ENCODE results near the gene ESRRA. TPM values are rescaled to one million over a fixed set of nuclear protein-coding genes. Genes with fewer than 3 reads are reported as not detected.

ESRRA gene
- total and polyA plus RNA-seq, 9 of the 15 experiments (the other 6 are each of a cell fraction or from before 2014, with no cell fraction given), result 0.27 to 89.7 (median 23.7) TPM

DNA sequence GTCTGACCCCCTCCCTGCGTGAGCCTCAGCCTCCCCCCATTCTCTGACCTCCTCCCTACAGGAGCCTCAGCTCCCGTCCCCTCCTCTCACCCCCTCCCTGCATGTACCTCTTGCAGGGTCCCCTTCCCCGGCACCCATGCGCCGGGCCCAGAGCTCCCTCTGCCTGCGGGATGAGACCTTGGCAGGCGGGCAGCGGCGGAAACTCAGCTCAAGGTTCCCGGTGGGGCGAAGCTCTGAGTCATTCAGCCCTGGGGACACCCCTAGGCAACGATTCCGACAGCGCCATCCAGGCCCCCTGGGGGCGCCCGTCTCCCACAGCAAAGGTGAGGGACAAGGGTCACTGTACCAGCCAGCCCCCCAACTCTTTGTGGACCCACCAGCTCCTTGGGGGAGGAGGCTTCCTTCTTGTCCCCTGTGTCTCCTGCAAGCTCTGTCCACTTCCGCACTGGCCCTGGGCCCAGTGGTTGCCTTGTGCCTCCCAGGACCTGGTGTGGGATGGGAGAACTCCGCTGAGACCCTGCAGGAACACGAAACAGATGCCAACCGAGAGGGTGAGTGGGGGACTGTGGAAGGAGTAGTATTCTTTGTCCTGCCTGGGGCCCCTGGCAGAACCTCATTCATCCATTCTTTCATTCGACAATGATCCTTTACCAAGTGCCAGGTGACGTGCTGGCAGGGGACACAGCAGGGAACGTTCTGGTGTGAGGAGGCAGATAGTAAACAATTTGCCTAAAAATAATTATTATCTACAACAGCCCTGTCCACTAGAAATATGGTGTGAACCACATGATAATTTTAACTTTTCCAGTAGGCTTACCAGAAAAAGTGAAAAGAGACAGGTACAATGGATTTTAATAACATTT is 50.0 kb downstream of the ESRRA start (continued):
- TF ChIP-seq BRD9 (IDR thresholded peaks at IDR 0.05; ENCODE audit: low read depth, partially characterized antibody) (peak; percentile 84), ETV1 (tag; conservative IDR thresholded peaks at IDR 0.05; ENCODE audit: low read depth) (peak; percentile 67), PCBP1 (IDR thresholded peaks at IDR 0.05; ENCODE audit: low read depth, low read length, poor library complexity, severe bottlenecking) (no peak), RAD51 (IDR thresholded peaks at IDR 0.05; ENCODE audit: borderline replicate concordance, low read depth) (no peak), TAF9B (IDR thresholded peaks at IDR 0.05; ENCODE audit: partially characterized antibody) (no peak), XRCC4 (IDR thresholded peaks at IDR 0.05; ENCODE audit: extremely low read depth, insufficient read depth, insufficient read length) (no peak), PML (IDR thresholded peaks at IDR 0.05; ENCODE audit: low read length) (no peak; the same call in 1 of the 2 replicates), DPF2 (IDR thresholded peaks at IDR 0.05) (peak; percentile 84), SETDB1 (IDR thresholded peaks at IDR 0.05; ENCODE audit: low read length) (no peak), ZNF165 (CRISPR knock-in tag; IDR thresholded peaks at IDR 0.05; ENCODE audit: borderline replicate concordance) (0 out of 2 replicates have a peak, but pooled peaks have one; percentile 47), JUNB (CRISPR knock-in tag; conservative IDR thresholded peaks at IDR 0.05) (peak; percentile 52; the same call in 1 of the 2 replicates), HMG20B (CRISPR knock-in tag; IDR thresholded peaks at IDR 0.05) (no peak), KAT2B (IDR thresholded peaks at IDR 0.05; ENCODE audit: low read depth, low read length) (no peak), ZNF445 (CRISPR knock-in tag; IDR thresholded peaks at IDR 0.05; ENCODE audit: low read depth) (no peak), CHD4 (IDR thresholded peaks at IDR 0.05; ENCODE audit: insufficient read depth, insufficient replicate concordance, low read depth, low read length, poor library complexity, severe bottlenecking) (no peak), POLR2A (conservative IDR thresholded peaks at IDR 0.05) (peak; percentile 66), NEUROD1 (IDR thresholded peaks at IDR 0.05; ENCODE audit: borderline replicate concordance, low read depth, low read length, partially characterized antibody) (peak; percentile 46), SRSF7 (optimal IDR thresholded peaks at IDR 0.05; ENCODE audit: low read depth, low read length) (no peak), KLF16 (IDR thresholded peaks at IDR 0.05) (peak; percentile 45; the same call in 1 of the 2 replicates), JUN (IDR thresholded peaks at IDR 0.05; ENCODE audit: borderline replicate concordance, low read depth, low read length) (peak; percentile 66), JUN (CRISPR knock-in tag; IDR thresholded peaks at IDR 0.05; ENCODE audit: borderline replicate concordance) (no peak), EZH2 (IDR thresholded peaks at IDR 0.05; ENCODE audit: borderline replicate concordance, low read depth, low read length) (no peak), NCOA4 (IDR thresholded peaks at IDR 0.05; ENCODE audit: partially characterized antibody) (no peak)
- TF ChIP-seq, protein P1, sequence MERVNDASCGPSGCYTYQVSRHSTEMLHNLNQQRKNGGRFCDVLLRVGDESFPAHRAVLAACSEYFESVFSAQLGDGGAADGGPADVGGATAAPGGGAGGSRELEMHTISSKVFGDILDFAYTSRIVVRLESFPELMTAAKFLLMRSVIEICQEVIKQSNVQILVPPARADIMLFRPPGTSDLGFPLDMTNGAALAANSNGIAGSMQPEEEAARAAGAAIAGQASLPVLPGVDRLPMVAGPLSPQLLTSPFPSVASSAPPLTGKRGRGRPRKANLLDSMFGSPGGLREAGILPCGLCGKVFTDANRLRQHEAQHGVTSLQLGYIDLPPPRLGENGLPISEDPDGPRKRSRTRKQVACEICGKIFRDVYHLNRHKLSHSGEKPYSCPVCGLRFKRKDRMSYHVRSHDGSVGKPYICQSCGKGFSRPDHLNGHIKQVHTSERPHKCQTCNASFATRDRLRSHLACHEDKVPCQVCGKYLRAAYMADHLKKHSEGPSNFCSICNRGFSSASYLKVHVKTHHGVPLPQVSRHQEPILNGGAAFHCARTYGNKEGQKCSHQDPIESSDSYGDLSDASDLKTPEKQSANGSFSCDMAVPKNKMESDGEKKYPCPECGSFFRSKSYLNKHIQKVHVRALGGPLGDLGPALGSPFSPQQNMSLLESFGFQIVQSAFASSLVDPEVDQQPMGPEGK (CRISPR knock-in tag; IDR thresholded peaks at IDR 0.05; ENCODE audit: borderline replicate concordance), result no peak
- TF ChIP-seq, protein P2, sequence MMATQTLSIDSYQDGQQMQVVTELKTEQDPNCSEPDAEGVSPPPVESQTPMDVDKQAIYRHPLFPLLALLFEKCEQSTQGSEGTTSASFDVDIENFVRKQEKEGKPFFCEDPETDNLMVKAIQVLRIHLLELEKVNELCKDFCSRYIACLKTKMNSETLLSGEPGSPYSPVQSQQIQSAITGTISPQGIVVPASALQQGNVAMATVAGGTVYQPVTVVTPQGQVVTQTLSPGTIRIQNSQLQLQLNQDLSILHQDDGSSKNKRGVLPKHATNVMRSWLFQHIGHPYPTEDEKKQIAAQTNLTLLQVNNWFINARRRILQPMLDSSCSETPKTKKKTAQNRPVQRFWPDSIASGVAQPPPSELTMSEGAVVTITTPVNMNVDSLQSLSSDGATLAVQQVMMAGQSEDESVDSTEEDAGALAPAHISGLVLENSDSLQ (IDR thresholded peaks at IDR 0.05), result peak; percentile 42; the same call in 1 of the 2 replicates
- TF ChIP-seq, protein P3, sequence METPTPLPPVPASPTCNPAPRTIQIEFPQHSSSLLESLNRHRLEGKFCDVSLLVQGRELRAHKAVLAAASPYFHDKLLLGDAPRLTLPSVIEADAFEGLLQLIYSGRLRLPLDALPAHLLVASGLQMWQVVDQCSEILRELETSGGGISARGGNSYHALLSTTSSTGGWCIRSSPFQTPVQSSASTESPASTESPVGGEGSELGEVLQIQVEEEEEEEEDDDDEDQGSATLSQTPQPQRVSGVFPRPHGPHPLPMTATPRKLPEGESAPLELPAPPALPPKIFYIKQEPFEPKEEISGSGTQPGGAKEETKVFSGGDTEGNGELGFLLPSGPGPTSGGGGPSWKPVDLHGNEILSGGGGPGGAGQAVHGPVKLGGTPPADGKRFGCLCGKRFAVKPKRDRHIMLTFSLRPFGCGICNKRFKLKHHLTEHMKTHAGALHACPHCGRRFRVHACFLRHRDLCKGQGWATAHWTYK (CRISPR knock-in tag; IDR thresholded peaks at IDR 0.05), result peak; percentile 78
